Retinal pigment epithelial cell (primary cell): Measurements from ENCODE around the gene UBE2U.

Experiments
- DNase-seq: peaks from one replicate; pipeline ENCODE4 v3.0.0-alpha.2; 2010; ENCODE audit warnings: low read depth
- H3K4me3 ChIP-seq: 2 replicates; pipeline ENCODE4 v1.5.1; 2011; ENCODE audit warnings: mild to moderate bottlenecking, low read length, control low read depth, moderate library complexity
- TF ChIP-seq, protein P1 (sequence below): conservative IDR thresholded peaks from 2 replicates; pipeline ENCODE4 v1.5.1; 2011; ENCODE audit warnings: low read depth, low read length, control low read depth, inconsistent platforms

Gene UBE2U

DNA sequence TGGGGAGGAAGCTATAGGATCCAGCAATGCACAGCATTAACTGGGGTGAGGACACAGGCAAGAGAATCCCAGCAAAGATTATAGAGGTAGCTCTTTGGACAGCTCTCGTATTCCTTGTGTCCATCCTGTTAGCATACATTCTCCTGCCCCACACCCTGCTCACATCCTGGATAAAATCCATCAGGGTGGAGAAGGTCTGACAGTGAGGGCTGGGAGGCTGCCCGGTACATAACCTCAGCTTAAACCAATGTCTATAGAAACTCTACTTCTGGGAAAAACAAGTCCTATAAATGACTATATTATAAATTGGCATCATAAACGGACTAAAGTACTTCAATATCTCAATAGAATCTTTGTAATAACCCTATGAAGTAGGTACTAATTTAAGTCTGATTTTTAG lies 36.8 kb upstream of the UBE2U start:
- H3K4me3 ChIP-seq, result no peak overlapping the region
- no peak for DNase-seq
- TF ChIP-seq, protein P1, sequence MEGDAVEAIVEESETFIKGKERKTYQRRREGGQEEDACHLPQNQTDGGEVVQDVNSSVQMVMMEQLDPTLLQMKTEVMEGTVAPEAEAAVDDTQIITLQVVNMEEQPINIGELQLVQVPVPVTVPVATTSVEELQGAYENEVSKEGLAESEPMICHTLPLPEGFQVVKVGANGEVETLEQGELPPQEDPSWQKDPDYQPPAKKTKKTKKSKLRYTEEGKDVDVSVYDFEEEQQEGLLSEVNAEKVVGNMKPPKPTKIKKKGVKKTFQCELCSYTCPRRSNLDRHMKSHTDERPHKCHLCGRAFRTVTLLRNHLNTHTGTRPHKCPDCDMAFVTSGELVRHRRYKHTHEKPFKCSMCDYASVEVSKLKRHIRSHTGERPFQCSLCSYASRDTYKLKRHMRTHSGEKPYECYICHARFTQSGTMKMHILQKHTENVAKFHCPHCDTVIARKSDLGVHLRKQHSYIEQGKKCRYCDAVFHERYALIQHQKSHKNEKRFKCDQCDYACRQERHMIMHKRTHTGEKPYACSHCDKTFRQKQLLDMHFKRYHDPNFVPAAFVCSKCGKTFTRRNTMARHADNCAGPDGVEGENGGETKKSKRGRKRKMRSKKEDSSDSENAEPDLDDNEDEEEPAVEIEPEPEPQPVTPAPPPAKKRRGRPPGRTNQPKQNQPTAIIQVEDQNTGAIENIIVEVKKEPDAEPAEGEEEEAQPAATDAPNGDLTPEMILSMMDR, result no peak

DNA sequence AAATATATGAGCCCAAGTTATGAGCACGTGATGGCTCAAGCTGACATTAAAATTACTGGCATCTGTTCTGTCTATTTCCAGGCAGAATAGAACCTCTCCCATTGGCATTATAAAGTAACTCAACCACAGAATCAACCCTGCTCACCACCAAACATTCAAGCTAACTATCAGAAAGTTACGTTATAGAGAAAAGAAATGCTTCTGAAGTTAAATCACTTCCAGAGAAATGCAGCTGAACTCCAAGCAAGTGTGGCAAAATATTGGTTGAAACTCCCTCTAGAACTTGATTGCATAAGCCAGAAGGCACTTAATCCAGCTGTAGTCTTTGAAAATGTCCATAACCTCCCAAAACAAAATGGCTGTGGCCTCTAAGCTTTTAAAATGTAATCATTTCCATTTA lies 36.2 kb upstream of the UBE2U start:
- no peak for DNase-seq
- no peak overlapping the region for H3K4me3 ChIP-seq
- TF ChIP-seq, protein P1, result no peak

DNA sequence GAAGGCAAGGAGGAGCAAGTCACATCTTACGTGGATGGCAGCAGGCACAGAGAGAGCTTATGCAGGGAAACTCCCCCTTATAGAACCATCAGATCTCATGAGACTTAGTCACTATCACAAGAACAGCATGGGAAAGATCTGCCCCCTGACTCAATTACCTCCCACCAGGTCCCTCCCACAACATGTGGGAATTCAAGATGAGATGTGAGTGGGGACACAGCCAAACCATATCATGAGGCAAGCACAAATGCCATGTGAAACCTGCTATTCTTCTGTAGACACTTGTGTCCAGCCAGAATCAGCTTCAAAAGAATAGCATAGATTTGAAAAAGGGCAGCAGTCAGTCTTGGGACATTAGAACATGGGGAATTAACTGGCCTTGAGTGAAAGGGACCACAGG lies 32.2 kb upstream of the UBE2U start:
- TF ChIP-seq, protein P1, result no peak
- no peak for DNase-seq
- H3K4me3 ChIP-seq, result no peak overlapping the region

DNA sequence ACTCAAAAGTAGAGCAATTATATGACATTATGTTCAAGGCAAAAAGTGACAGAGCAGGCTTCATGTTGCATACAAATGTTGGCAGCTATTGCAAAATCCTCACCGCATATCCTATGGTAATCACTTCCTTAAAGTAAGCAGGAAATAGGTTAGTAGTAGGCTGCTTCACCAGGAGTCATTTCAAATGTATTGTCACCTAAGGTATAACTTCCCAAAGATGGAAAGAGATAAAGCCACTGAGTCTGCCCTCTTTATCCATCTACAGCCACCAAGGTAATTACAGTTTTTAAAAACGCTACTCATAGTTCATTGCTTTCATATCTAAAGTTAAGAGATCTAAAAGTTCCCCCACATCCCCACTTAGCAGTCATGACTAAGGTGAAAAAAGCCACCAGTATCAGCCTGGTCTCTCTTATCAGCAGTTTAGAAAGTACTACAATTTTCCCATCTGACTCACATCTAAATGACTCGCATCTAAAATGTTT lies 31.6 kb upstream of the UBE2U start:
- H3K4me3 ChIP-seq, result no peak overlapping the region
- TF ChIP-seq, protein P1, result no peak
- DNase-seq, result no peak

- TF ChIP-seq, protein P1, result no peak
- no peak for DNase-seq
Measured at GRCh38 chr1:64172458-64172983, 30.9 kb upstream of the UBE2U start.

DNA sequence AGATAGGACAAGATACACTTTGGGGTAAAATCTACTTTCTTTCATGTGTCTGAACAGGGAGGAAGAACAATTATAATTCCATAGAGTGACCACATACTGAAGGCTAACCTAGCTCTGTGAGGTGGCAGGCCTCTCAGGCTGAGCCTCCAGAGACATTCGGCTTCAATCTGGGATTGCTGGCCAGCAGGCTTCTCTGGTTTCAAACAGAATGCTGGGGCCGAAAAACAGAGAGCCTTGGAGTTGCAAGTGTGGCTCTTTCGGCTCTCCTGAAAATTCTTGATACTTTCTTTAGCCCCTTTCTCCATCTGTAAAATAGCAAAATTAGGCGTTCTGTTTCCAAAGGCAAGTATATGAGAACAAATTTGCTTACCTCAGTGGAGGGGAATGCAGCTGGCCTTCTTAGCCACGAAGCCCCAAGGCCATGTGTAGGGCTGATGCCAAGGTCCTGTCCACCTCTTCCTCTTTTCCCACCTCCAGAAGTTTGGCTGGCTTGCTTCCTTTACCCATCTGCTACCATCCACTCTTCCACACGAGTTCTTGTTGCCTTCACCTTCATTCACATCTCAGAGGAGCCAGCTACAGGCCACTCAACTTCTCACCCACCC lies 30.0 kb upstream of the UBE2U start:
- no peak overlapping the region for H3K4me3 ChIP-seq
- TF ChIP-seq, protein P1, result no peak
- no peak for DNase-seq

More at GRCh38 chr1:64172458-64172983, 30.9 kb upstream of the UBE2U start:
- no peak overlapping the region for H3K4me3 ChIP-seq

- H3K4me3 ChIP-seq, result no peak overlapping the region
- TF ChIP-seq, protein P1, result no peak
- no peak for DNase-seq
Measured at GRCh38 chr1:64175639-64176038, 27.8 kb upstream of the UBE2U start.
